ENCODE data around the gene SRGAP1.

Gene SRGAP1

DNA sequence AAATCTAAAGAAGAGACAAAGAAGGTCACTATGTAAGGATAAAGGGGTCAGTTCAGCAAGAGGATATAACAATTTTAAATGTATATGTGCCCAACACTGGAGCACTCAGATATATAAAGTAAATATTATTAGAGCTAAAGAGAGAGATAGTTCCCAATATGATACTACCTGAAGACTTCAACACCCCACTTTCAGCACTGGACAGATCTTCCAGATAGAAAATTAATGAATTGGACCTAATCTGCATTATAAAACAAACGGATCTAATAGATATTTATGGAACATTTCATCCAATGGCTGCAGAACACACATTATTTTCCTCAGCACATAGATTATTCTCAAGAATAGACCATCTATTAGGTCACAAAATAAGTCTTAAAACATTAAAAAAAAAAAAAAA, 24.1 kb upstream of the SRGAP1 start:
- TF ChIP-seq, protein P1, sequence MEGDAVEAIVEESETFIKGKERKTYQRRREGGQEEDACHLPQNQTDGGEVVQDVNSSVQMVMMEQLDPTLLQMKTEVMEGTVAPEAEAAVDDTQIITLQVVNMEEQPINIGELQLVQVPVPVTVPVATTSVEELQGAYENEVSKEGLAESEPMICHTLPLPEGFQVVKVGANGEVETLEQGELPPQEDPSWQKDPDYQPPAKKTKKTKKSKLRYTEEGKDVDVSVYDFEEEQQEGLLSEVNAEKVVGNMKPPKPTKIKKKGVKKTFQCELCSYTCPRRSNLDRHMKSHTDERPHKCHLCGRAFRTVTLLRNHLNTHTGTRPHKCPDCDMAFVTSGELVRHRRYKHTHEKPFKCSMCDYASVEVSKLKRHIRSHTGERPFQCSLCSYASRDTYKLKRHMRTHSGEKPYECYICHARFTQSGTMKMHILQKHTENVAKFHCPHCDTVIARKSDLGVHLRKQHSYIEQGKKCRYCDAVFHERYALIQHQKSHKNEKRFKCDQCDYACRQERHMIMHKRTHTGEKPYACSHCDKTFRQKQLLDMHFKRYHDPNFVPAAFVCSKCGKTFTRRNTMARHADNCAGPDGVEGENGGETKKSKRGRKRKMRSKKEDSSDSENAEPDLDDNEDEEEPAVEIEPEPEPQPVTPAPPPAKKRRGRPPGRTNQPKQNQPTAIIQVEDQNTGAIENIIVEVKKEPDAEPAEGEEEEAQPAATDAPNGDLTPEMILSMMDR (IDR thresholded peaks at IDR 0.05; ENCODE audit: low read depth, low read length): no peak
- no peak for DNase-seq (ENCODE audit: extremely low read depth, low read depth)

DNA sequence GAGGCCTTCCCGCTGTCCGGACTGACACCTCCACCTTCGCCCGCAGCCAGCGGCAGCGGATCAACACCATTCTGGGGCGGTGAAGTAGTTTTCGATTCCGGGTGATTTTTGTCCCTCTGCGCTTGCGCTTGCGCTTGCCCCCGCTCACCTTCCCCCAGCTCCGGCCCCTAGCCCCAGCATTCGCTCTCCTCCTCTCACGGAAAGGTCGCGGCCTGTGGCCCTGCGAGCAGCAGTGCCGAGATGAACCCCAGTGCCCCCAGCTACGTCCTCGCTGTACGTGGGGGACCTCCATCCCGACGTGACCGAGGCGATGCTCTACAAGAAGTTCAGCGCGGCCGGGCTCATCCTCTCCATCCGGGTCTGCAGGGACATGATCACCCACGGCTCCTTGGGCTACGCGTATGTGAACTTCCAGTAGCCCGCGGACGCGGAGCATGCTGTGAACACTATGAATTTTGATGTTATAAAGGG, 22.7 kb upstream of the SRGAP1 start:
- TF ChIP-seq, protein P1 (IDR thresholded peaks at IDR 0.05; ENCODE audit: low read depth, low read length): no peak
- no peak for DNase-seq (ENCODE audit: extremely low read depth, low read depth)

DNA sequence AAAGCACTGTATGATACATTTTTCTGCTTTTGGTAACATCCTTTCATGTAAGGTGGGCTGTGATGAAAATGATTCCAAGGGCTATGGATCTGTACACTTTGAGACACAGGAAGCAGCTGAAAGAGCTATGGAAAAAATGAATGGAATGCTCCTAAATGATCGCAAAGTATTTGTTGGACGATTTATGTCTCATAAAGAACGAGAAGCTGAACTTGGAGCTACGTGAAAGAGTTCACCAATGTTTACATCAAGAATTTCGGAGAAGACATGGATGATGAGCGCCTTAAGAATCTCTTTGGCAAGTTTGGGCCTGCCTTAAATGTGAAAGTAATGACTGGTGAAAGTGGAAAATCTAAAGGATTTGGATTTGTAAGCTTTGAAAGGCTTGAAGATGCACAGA, 22.1 kb upstream of the SRGAP1 start:
- TF ChIP-seq, protein P1 (IDR thresholded peaks at IDR 0.05; ENCODE audit: low read depth, low read length): no peak
- DNase-seq (ENCODE audit: extremely low read depth, low read depth): no peak

DNA sequence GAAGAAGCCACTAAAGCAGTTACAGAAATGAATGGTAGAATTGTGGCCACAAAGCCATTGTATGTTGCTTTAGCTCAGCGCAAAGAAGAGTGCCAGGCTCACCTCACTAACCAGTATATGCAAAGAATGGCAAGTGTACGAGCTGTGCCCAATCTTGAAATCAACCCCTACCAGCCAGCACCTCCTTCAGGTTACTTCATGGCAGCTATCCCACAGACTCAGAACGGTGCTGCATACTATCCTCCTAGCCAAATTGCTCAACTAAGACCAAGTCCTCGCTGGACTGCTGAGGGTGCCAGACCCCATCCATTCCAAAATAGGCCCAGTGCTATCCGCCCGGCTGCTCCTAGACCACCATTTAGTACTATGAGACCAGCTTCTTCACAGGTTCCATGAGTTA, 21.5 kb upstream of the SRGAP1 start:
- DNase-seq (ENCODE audit: extremely low read depth, low read depth): no peak
- TF ChIP-seq, protein P1 (IDR thresholded peaks at IDR 0.05; ENCODE audit: low read depth, low read length): no peak

DNA sequence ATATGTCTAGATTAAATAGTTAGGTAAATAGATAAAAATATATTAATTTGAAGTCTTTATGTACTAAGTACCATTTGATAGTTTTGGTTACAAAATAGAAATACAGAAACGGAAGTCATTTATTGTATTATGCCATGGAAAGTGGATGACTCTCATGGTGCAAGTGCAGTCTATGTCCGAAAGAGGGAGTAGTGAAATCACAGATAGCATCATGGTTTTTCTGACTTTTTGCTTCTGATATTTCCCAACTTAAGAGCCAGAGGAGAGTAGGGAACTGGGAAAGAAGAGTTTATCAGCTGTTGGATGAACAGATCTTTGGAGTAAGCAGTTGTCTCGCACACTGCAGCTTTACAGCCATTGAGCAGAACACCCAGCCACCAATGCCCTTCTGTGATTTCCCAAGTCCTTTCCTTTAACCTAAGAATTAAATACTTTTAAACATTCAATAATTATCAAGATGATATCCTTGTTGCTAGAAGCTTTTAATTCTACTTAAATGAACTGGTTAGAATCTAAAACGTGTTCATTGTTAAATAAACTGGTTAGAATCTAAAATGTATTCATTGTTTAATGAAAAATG, 18.4 kb upstream of the SRGAP1 start:
- TF ChIP-seq, protein P1 (IDR thresholded peaks at IDR 0.05; ENCODE audit: low read depth, low read length): peak; percentile 87
- no peak for DNase-seq (ENCODE audit: extremely low read depth, low read depth)

DNA sequence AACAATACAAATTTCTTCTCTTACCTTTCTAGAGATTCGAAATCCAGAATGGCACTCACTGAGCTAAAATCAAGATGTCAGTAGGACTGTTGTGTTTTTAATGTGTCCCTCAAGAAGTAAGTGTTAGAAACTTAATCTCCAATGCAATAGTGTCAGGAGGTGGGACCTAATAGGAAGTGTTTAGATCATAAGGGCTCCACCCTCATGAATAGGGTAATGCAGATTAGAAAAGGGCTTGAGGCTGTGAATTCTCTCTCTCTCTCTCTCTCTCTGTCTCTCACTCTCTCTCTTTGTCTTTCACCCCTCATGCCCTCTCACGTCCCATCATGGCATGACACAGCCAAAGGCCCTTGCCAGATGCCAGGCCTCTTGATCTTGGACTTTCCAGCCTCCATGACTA, 15.6 kb upstream of the SRGAP1 start:
- DNase-seq (ENCODE audit: extremely low read depth, low read depth): no peak
- TF ChIP-seq, protein P1 (IDR thresholded peaks at IDR 0.05; ENCODE audit: low read depth, low read length): no peak

DNA sequence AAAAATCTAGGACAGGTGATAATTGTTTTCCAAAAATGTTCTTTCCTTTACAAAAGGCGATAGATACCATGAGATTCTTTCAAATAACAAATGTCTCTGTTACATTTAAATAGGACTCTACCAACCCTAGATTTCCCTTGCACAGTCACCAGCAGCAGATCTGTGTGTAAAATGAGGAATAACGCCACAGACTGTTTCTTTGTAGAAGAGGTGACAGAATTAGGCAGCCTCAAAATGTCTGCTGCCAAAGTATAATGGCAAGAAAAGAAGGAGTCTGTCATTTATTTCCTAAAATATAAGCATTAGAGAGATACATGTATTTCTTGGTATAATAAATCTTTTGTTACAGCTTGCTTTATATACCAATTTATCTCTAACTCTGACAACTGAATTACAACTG, 8.5 kb upstream of the SRGAP1 start:
- TF ChIP-seq, protein P1 (IDR thresholded peaks at IDR 0.05; ENCODE audit: low read depth, low read length): no peak

More for the DNA sequence above, 8.5 kb upstream of the SRGAP1 start:
- no peak for DNase-seq (ENCODE audit: extremely low read depth, low read depth)
